Ovary (tissue), 3 donors: ENCODE results near the gene AFM.

Experiments
- POLR2A ChIP-seq: fragments of 450-650 bp; IDR thresholded peaks from one replicate; pipeline ENCODE4 v1.6.1; 2017; ENCODE audit warnings: antibody characterized with exemption, mild to moderate bottlenecking, moderate library complexity
- TF ChIP-seq, protein P1 (sequence below), 3 donors: fragments of 450-650 bp in 2 of 3; fragments of 200-600 bp in 1 of 3; IDR thresholded peaks; one replicate each; pipeline versions ENCODE4 v1.5.1 to v1.8.0; 2016 to 2022; ENCODE audit warnings: antibody characterized with exemption in 3 of 3, mild to moderate bottlenecking in 1 of 3
- donor health status: DM: no; HTN: no; CAD: no.

DNA sequence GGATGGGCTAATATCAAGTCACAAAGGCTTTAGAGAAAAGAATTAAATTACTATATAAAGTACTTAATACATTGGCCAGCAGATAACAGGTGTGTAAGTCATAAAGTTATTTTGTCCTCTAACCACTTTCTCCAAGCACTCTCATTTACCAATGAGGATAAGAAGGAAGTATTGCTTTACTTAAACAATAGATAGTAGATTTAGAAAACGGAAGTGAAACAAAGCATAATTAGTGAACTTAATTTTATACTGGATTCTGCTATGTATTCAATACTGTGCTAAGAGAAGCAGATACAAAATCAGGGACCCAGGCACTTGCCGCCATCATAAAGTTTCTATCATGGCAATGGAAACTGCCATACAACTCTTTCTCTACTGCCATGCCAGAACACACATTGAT lies 24.0 kb downstream of the AFM start:
- TF ChIP-seq, protein P1, sequence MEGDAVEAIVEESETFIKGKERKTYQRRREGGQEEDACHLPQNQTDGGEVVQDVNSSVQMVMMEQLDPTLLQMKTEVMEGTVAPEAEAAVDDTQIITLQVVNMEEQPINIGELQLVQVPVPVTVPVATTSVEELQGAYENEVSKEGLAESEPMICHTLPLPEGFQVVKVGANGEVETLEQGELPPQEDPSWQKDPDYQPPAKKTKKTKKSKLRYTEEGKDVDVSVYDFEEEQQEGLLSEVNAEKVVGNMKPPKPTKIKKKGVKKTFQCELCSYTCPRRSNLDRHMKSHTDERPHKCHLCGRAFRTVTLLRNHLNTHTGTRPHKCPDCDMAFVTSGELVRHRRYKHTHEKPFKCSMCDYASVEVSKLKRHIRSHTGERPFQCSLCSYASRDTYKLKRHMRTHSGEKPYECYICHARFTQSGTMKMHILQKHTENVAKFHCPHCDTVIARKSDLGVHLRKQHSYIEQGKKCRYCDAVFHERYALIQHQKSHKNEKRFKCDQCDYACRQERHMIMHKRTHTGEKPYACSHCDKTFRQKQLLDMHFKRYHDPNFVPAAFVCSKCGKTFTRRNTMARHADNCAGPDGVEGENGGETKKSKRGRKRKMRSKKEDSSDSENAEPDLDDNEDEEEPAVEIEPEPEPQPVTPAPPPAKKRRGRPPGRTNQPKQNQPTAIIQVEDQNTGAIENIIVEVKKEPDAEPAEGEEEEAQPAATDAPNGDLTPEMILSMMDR (IDR thresholded peaks at IDR 0.05) = no peak
- TF ChIP-seq POLR2A = no peak
